Colon (tissue), 2 donors: ENCODE results near the gene MESP2.

Experiments used
- FAIRE-seq: peaks from 2 replicates; lab custom pipeline; 2012; peaks lifted over from hg19 to GRCh38; lab: Jason Lieb, UNC
- donor health status: control.
- donor health status: control.

The MESP2 gene

DNA sequence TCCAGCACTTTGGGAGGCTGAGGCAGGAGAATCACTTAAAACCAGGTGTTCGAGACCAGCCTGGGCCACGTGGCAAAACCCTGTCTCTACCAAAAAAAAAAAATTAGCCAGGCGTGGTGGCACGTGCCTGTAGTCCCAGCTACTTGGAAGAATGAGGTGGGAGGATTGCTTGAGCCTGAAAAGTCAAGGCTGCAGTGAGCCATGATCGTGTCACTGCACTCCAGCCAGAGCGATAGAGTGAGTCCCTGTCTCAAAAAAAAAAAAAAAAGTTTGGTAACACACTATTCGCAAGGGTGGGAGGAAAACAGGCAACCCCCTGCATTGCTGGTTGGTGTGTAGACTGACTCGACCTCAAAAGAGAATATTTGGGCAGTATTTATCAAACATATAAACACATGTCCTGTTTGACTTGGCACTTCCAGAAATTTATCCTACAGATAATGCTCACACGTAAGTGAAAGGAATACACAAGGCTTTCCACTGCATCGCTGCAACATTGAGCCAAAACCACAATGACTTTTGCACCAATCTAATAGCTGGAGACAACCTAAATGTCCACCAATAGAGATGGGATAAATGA, 41.7 kb downstream of the MESP2 start:
- no peak for FAIRE-seq

DNA sequence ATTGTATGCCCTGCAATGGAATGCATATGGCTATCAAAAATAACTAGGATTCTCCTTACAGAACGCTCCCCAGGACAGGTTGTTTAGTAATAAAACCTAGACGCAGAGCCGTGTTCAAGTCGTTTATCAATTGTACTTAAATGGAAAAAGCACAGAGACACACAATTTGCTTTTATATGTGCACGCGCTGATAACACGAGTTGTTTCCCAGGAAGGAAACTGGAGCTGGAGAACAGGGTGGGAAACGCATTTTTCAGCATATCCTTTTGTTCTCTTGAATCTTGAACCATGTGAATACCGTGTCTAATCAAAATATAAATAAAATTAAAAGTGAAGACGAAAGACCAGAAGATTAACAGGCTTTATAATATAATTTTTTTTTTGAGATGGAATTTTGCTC, 42.2 kb downstream of the MESP2 start:
- no peak for FAIRE-seq

DNA sequence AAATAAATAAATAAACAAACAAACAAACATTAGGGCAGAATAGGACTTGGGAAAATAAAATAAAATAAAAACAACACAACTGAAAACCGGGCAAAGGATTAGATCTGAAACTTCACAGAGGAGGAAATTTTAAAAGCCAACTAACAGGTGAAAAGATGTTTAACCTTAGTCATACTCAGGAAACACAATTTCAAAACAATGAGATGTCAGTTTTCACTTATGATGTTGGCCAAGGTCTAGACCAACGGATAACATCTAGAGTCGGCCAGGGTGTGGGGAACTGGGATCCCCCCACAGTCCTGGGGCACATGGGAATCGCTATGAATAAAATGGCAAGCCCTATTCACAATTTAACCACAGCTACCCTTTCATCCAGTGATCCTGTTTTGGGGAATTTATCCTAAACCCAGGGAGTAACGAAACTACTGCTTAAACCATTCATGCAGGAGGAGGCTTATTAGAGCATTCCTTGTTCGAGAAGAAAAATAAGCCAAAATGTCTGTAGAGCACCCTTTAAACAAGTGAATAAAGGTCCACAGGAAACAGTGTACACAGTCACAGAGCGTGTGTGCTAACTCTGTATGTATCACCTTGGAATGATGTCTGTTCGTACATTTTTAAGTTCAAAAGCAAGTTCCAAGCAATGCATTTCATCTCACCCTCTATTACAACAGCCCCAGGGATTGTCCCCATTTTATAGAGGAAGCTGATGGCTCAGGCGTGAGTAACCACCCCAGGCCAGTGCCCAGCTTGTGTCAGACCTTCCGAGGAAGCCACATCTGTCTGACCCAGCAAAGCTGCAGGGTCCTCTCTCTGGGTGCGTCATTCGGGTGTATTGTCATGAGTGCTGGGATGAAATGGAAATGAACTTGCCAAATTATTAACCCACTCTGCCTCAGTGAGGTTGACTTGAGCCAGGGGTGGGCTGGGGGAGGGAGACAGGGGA, 44.8 kb downstream of the MESP2 start:
- no peak for FAIRE-seq

- no peak for FAIRE-seq
Measured at GRCh38 chr15:89822026-89822425, 45.9 kb downstream of the MESP2 start.

GRCh38 chr15:89822611-89822950, 46.4 kb downstream of the MESP2 start:
- FAIRE-seq: no peak

- no peak for FAIRE-seq
Measured at GRCh38 chr15:89822951-89823711, 47.0 kb downstream of the MESP2 start.

DNA sequence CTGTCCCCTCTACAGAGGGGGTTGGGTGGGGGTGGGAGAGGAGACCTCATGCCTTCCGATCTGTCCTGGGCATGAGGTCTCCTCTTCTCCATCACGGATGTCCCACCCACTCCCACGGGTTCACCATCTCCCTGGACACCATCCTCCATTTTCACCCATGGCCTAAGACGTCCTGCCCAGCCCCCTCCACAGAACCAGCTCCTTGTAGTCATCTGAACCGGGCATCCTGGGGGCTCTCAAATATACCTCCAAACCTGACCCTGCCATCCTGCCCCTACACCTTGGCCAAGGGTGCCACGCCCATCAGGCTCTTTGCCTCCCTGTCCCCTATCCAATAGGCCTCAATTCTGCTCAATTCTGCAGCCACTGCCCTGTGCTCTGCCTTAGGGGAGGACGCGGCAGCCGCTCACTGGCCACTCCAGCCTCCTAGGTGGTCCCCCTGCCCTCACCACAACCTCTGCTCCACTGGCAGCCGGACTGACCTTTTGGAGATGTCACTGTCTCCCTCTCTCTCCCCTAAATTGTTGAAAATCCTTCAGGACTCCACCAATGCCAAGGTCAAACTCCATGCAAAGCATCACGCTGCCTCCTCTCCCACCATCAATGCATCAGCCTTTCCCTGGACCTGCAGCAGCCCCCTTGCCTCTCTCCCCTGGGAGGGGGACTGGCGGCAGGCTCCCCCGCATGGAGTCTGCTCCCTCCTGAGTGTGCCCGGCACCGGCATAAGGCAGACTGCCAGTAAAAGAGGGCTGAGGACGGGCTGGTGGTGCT, 47.9 kb downstream of the MESP2 start:
- FAIRE-seq: no peak

GRCh38 chr15:89824607-89824867, 48.4 kb downstream of the MESP2 start:
- FAIRE-seq: no peak

- no peak for FAIRE-seq
Measured at GRCh38 chr15:89825271-89825940, 49.3 kb downstream of the MESP2 start.

GRCh38 chr15:89826671-89827655, 50.8 kb downstream of the MESP2 start:
- no peak for FAIRE-seq

DNA sequence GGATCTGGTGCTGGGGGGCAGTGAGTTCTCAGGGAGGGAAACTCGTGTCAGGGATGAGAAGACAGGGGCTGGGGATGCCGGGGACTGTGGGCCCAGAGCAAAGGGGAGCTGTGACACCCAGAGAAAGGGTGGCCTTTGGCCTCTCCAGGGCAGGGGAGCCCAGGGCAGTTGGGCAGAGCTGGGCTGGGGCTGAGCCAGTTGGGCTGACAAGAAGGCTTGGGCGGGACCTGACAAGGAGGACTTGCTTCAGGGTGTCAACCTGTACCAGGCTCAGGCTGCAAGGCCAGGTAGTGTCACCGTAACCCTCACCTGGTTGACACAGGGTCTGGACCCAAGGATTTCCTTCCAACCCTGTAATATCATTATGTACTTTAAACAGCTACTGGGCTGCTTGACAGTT, 51.7 kb downstream of the MESP2 start:
- FAIRE-seq: no peak
